Kidney epithelial cell (primary cell): ENCODE results near the gene RAMP3. TPM values are rescaled to one million over a fixed set of nuclear protein-coding genes. Genes with fewer than 3 reads are reported as not detected.

Experiments
- DNase-seq: peaks from one replicate; pipeline ENCODE4 v3.0.0-alpha.2; 2010; ENCODE audit warnings: low read depth
- H3K27me3 ChIP-seq: 2 replicates; pipeline ENCODE4 v1.6.0; 2011; ENCODE audit warnings: low read length; ENCODE audit not compliant: control insufficient read depth, insufficient read depth
- H3K36me3 ChIP-seq: 2 replicates; pipeline ENCODE4 v1.5.1; 2011; ENCODE audit warnings: low read length; ENCODE audit not compliant: control insufficient read depth, insufficient read depth
- H3K4me3 ChIP-seq: 2 replicates; pipeline ENCODE4 v1.5.1; 2011; ENCODE audit warnings: low read depth, mild to moderate bottlenecking, control low read depth, low read length
- total RNA-seq: library from RNA; depleted of rRNA; stranded (reverse); fragments of >200 nt; gene quantifications from 2 replicates; pipeline ENCODE4 v1.2.3, GENCODE V29; 2015
- TF ChIP-seq, protein P1 (sequence below): IDR thresholded peaks from 2 replicates; pipeline ENCODE4 v1.5.1; 2011; ENCODE audit warnings: mild to moderate bottlenecking, moderate library complexity, low read length, control low read depth, inconsistent platforms; ENCODE audit not compliant: insufficient read depth, poor library complexity, severe bottlenecking

RAMP3 gene
- total RNA-seq, 1 donor from 2014 or later, result not detected

DNA sequence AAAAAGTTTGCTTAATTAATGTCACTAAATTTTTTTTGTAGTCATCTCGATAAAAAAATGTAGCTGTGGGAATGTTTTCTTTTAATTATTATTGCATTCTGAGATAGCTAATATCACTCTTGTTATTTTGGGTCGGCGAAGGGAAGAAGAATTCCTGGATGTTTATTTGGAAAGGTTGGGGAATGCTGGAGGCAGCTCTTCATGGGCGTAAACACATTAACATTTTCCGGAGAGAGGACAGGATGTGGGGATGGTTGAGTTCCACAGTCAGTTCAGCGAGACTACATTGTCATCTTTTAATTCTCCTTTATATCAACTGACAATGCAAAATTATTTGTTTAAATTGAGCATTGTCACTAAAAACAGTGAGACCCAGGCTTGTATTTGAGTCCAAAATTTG lies 72.5 kb downstream of the RAMP3 start:
- TF ChIP-seq, protein P1, sequence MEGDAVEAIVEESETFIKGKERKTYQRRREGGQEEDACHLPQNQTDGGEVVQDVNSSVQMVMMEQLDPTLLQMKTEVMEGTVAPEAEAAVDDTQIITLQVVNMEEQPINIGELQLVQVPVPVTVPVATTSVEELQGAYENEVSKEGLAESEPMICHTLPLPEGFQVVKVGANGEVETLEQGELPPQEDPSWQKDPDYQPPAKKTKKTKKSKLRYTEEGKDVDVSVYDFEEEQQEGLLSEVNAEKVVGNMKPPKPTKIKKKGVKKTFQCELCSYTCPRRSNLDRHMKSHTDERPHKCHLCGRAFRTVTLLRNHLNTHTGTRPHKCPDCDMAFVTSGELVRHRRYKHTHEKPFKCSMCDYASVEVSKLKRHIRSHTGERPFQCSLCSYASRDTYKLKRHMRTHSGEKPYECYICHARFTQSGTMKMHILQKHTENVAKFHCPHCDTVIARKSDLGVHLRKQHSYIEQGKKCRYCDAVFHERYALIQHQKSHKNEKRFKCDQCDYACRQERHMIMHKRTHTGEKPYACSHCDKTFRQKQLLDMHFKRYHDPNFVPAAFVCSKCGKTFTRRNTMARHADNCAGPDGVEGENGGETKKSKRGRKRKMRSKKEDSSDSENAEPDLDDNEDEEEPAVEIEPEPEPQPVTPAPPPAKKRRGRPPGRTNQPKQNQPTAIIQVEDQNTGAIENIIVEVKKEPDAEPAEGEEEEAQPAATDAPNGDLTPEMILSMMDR, result no peak
- peaks cover 12% of the 10 kb centered on the region for H3K27me3 ChIP-seq
- no peaks in the 10 kb centered on the region for H3K36me3 ChIP-seq
- no peak for DNase-seq
- H3K4me3 ChIP-seq, result no peak overlapping the region

DNA sequence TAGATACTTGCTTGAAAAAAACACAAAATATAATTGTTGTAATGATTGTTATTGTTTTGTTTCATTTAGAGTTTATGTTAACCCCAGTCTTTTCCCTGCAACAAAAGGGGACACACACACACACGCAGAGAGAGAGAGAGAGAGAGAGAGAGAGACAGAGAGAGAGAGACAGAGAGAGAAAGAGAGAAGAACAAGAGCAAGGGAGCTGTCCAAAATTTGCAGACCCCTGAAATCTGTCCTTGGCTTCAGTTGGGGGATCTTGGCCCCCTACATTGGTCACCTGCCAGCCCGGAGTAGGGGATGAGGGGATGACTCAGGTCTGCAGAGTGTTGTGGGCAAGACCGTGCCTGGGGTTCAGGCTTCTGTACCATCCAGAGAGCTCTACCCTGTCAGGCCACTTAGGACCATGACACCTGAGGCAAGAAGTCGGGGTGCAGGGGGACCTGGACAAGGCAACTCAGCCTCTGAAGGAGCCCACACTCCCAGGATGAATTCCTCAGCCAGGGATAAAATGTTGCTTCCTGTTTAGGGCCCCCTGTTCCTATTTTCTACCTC lies 73.1 kb downstream of the RAMP3 start:
- Histone ChIP-seq H3K27me3 (peaks cover 12% of the 10 kb centered on the region), H3K4me3 (no peak overlapping the region), H3K36me3 (no peaks in the 10 kb centered on the region)
- DNase-seq, result no peak
- TF ChIP-seq, protein P1, result no peak

DNA sequence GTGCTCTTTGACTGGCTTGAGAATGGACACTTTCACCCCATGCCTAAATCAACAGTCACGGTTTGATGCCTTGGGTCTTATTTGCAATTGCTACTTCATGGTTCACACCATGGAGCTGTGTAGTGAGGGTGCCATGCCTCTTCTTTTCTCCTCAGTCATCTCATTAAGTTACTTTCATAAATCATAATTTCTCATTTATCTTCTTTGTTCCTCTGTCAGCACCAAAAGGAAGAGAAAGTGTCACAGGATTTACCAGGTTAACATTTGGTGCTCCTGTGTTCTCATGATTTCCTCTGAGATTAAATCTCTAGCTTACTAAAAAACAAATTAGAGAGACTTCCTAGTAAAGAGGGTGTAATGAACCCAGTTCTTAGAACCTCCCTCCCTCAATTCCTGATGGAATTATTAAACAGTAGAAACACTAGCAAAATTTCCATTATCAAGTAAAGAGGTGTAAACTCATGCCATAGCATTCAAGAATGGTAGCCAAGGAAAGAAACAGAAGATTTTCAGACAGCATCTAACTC lies 75.7 kb downstream of the RAMP3 start:
- Histone ChIP-seq H3K27me3 (peaks cover 9% of the 10 kb centered on the region), H3K36me3 (no peaks in the 10 kb centered on the region), H3K4me3 (no peak overlapping the region)
- TF ChIP-seq, protein P1, result no peak
- no peak for DNase-seq

Other genes with a start within 250 kb of the RAMP3 start
- 0.04 and 0.27 TPM in 2 replicates for gene MYO1G, start 178.8 kb upstream of the RAMP3 start, total RNA-seq
- 60.2 and 70.7 TPM in 2 replicates for gene CCM2, start 157.6 kb upstream of the RAMP3 start, total RNA-seq
- 4.9 and 6.9 TPM in 2 replicates for gene NACAD, start 68.8 kb upstream of the RAMP3 start, total RNA-seq
- gene TBRG4, start 46.1 kb upstream of the RAMP3 start, total RNA-seq, result 71.7 and 84.3 TPM in 2 replicates